ENCODE measurements around the gene NTRK1. TPM values are rescaled to one million over a fixed set of nuclear protein-coding genes. Genes with fewer than 3 reads are reported as not detected.

The NTRK1 gene
- total and polyA plus RNA-seq, 4 donors: 0.13 to 0.17 (median 0.14) TPM

GRCh38 chr1:156899956-156900718 is 39.5 kb downstream of the NTRK1 start:
- Histone ChIP-seq H3K27me3 (ENCODE audit: control insufficient read depth in 4 of 4, insufficient read depth in 4 of 4, low read length in 3 of 4) (no peaks in the 10 kb centered on the region), H3K36me3 (ENCODE audit: control insufficient read depth in 4 of 4, insufficient read depth in 3 of 4, low read depth in 1 of 4, low read length in 3 of 4) (no peaks in the 10 kb centered on the region), H3K9me3 (ENCODE audit: control insufficient read depth in 4 of 4, low read length in 3 of 4) (no peaks in the 10 kb centered on the region), H3K9ac (ENCODE audit: low read depth in 1 of 2, low read length in 2 of 2) (no peak overlapping the region), H3K27ac (ENCODE audit: low read depth in 1 of 2, low read length in 2 of 2) (no peak overlapping the region), H3K4me1 (ENCODE audit: control insufficient read depth in 4 of 4, insufficient read depth in 4 of 4, low read length in 3 of 4) (peaks cover 0 to 28% (median 3%) of the 10 kb centered on the region in 4 donors), H3K4me3 (ENCODE audit: low read depth in 1 of 3, low read length in 3 of 3) (no peak overlapping the region)
- no peak for TF ChIP-seq GABPA (IDR thresholded peaks at IDR 0.05 in 1 of 2, conservative IDR thresholded peaks at IDR 0.05 in 1 of 2)
- no peak for TF ChIP-seq FOXA1 (IDR thresholded peaks at IDR 0.05)
- no peak for TF ChIP-seq CTCF (IDR thresholded peaks at IDR 0.05; ENCODE audit: low read depth, low read length, missing input control)
- no peak for TF ChIP-seq FOXA2 (IDR thresholded peaks at IDR 0.05)
- no peak for TF ChIP-seq HNF4G (IDR thresholded peaks at IDR 0.05)
- no peak for TF ChIP-seq ZBTB33 (IDR thresholded peaks at IDR 0.05)
- TF ChIP-seq SP1 (IDR thresholded peaks at IDR 0.05): no peak
- no peak for TF ChIP-seq YY1 (IDR thresholded peaks at IDR 0.05)
- TF ChIP-seq RXRA (IDR thresholded peaks at IDR 0.05): no peak
- no peak for TF ChIP-seq MAX (IDR thresholded peaks at IDR 0.05)
- TF ChIP-seq HNF4A (conservative IDR thresholded peaks at IDR 0.05): no peak
- no peak for TF ChIP-seq RAD21 (IDR thresholded peaks at IDR 0.05)
- no peak for TF ChIP-seq ATF3 (IDR thresholded peaks at IDR 0.05)
- TF ChIP-seq TAF1 (conservative IDR thresholded peaks at IDR 0.05): no peak
- no peak for TF ChIP-seq JUND (IDR thresholded peaks at IDR 0.05)
- TF ChIP-seq REST (IDR thresholded peaks at IDR 0.05): no peak
- TF ChIP-seq NR2F2 (IDR thresholded peaks at IDR 0.05): no peak
- TF ChIP-seq EGR1 (IDR thresholded peaks at IDR 0.05; ENCODE audit: low read depth in 2 of 2): no peak
- DNase-seq (ENCODE audit: low spot score): no peak
- 61% methylated on average over 12 of the region's 12 CpGs for WGBS

Data from liver (tissue), 9 donors.